Measurements from ENCODE around the gene VENTX. TPM values are rescaled to one million over a fixed set of nuclear protein-coding genes. Genes with fewer than 3 reads are reported as not detected.
"Not testable (repeated sequence)": the region's sequence is repeated elsewhere in the genome, so short reads cannot be mapped to it uniquely, and the experiment has no call there.

Gene VENTX
- total RNA-seq, 1 donor from 2014 or later, result 1.2 TPM

GRCh38 chr10:133217800-133218589, 19.7 kb upstream of the VENTX start:
- no peak for DNase-seq (ENCODE audit: low spot score, unreplicated experiment)
- no peaks in the 10 kb centered on the region for H3K9me3 Mint-ChIP-seq (ENCODE audit: low read depth)
- no peaks in the 10 kb centered on the region for H3K36me3 Mint-ChIP-seq (ENCODE audit: insufficient read depth)
- no peak for TF ChIP-seq CTCF (IDR thresholded peaks at IDR 0.05; ENCODE audit: unreplicated experiment)
- no peak overlapping the region for H3K4me3 Mint-ChIP-seq (ENCODE audit: low read depth)
- H3K27ac Mint-ChIP-seq, result no peak overlapping the region
- H3K27me3 Mint-ChIP-seq, result peaks cover 23% of the 10 kb centered on the region
- peaks cover 1% of the 10 kb centered on the region for H3K4me1 Mint-ChIP-seq (ENCODE audit: low read depth)

- Mint-ChIP-seq H3K36me3 (ENCODE audit: insufficient read depth) (no peaks in the 10 kb centered on the region), H3K4me3 (ENCODE audit: low read depth) (no peak overlapping the region), H3K27ac (no peak overlapping the region), H3K27me3 (peaks cover 26% of the 10 kb centered on the region), H3K4me1 (ENCODE audit: low read depth) (peaks cover 1% of the 10 kb centered on the region), H3K9me3 (ENCODE audit: low read depth) (no peaks in the 10 kb centered on the region)
- no peak for DNase-seq (ENCODE audit: low spot score, unreplicated experiment)
- TF ChIP-seq CTCF (IDR thresholded peaks at IDR 0.05; ENCODE audit: unreplicated experiment), result no peak
These were observed 18.8 kb upstream of the VENTX start for GRCh38 chr10:133218891-133219290.

GRCh38 chr10:133219782-133220181, 17.9 kb upstream of the VENTX start:
- Mint-ChIP-seq H3K4me3 (ENCODE audit: low read depth) (peak overlapping the region; percentile 56), H3K36me3 (ENCODE audit: insufficient read depth) (no peaks in the 10 kb centered on the region), H3K27ac (no peak overlapping the region), H3K9me3 (ENCODE audit: low read depth) (no peaks in the 10 kb centered on the region), H3K4me1 (ENCODE audit: low read depth) (peaks cover 1% of the 10 kb centered on the region), H3K27me3 (peaks cover 34% of the 10 kb centered on the region)
- no peak for TF ChIP-seq CTCF (IDR thresholded peaks at IDR 0.05; ENCODE audit: unreplicated experiment)
- no peak for DNase-seq (ENCODE audit: low spot score, unreplicated experiment)

GRCh38 chr10:133221331-133221730, 16.3 kb upstream of the VENTX start:
- Mint-ChIP-seq H3K27ac (no peak overlapping the region), H3K36me3 (ENCODE audit: insufficient read depth) (no peaks in the 10 kb centered on the region), H3K4me3 (ENCODE audit: low read depth) (peak overlapping the region; percentile 49), H3K4me1 (ENCODE audit: low read depth) (peaks cover 1% of the 10 kb centered on the region), H3K27me3 (peaks cover 42% of the 10 kb centered on the region), H3K9me3 (ENCODE audit: low read depth) (no peaks in the 10 kb centered on the region)
- no peak for TF ChIP-seq CTCF (IDR thresholded peaks at IDR 0.05; ENCODE audit: unreplicated experiment)
- no peak for DNase-seq (ENCODE audit: low spot score, unreplicated experiment)

GRCh38 chr10:133221756-133222155, 15.9 kb upstream of the VENTX start:
- not testable (repeated sequence) for H3K4me1 Mint-ChIP-seq (ENCODE audit: low read depth); DNase-seq (ENCODE audit: low spot score, unreplicated experiment); H3K36me3 Mint-ChIP-seq (ENCODE audit: insufficient read depth); H3K4me3 Mint-ChIP-seq (ENCODE audit: low read depth); H3K9me3 Mint-ChIP-seq (ENCODE audit: low read depth); H3K27ac Mint-ChIP-seq
- H3K27me3 Mint-ChIP-seq, result peaks cover 43% of the 10 kb centered on the region

- Mint-ChIP-seq H3K36me3 (ENCODE audit: insufficient read depth) (no peaks in the 10 kb centered on the region), H3K27ac (no peak overlapping the region), H3K4me1 (ENCODE audit: low read depth) (peaks cover 1% of the 10 kb centered on the region), H3K4me3 (ENCODE audit: low read depth) (no peak overlapping the region), H3K9me3 (ENCODE audit: low read depth) (no peaks in the 10 kb centered on the region), H3K27me3 (peaks cover 58% of the 10 kb centered on the region)
- TF ChIP-seq CTCF (IDR thresholded peaks at IDR 0.05; ENCODE audit: unreplicated experiment), result no peak
- DNase-seq (ENCODE audit: low spot score, unreplicated experiment), result no peak
These were observed 13.6 kb upstream of the VENTX start for GRCh38 chr10:133224076-133224475.
